HCEC 1CT (cell line): ENCODE measurements around the gene MYRIP.

ENCODE experiments used
- DNase-seq: peaks from one replicate; pipeline ENCODE4 v3.0.0-alpha.2; 2017

Gene MYRIP

GRCh38 chr3:39910135-39910534 is 100.7 kb downstream of the MYRIP start:
- DNase-seq: no peak

DNA sequence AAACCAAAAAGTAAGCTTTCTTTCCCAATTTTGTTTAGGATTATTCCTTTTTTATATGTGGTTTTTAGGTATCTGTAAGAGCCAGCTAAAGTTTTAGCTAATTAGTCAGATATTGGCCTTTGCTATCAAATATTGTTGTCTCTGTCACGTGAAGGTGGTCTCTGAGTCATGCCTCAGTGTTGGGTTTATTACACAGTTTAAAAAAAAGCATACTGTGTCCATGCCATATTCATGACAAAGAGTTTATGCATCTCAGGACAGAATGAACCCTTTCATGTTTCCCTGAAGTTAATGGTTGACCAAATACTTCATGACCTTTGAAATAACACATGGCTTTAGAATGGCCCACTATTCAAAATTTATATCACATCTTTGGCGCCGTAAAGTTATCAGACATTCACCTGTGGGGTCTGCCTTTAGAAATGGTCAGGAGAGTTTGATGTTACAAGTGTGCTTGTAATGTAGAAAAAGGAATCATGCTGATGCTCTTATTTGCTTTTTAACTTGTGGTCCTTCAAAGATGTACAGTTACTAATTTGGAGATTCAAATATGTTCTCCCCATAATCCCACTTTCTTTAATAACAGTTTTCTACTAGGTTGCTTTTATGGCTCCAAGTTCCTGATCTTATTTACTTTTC is 101.5 kb downstream of the MYRIP start:
- no peak for DNase-seq

- no peak for DNase-seq
Measured at GRCh38 chr3:39911465-39912309, 102.3 kb downstream of the MYRIP start.

DNA sequence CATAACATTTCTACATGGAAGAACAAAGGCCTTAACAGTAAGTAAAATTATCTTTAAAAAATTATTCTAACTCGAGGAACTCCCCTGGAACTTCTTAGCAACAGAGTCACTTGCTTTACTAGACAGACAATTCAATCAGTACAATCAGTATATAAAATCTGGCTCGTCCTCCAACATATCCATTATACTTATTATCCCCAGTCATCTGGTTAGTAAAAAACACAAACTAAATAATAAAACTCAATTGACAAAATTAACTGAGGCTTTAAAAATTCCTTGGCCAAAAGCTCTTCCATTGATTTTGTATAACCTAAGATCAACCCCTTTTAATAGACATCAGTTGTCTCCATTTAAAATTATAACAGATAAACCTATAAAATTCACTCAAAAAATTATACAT is 105.6 kb downstream of the MYRIP start:
- no peak for DNase-seq

DNA sequence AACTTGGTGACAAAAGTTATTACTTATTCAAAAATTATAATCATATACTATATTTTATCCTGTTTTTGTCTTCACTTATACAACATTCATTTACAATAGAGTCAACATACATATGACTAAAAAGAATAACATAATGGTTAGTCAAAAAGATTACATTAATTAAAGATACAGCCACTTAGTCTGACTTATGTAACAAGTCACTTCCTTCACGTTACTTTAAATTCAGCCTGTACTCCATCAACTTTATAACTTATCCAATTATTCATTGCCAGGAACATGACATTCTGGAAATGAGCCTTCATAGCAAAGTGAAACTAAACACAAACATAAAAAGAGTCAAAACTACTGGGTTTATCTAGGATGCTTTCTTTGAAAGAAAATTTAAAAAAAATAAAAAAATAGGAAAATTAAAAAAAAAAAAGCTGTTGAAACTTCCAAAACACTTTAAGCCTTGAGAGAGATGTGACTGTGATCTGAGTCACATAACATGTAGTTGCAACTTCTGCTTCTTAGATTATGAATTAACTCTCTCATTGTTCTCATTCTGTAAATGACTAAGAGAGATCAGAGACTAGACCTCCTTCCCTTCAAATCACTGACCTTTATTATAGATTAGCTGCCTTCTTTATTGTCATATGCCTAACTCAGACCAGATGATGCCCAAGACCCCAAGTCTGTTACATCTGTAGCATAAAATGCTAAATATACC is 107.8 kb downstream of the MYRIP start:
- no peak for DNase-seq

GRCh38 chr3:39919281-39919680 is 109.9 kb downstream of the MYRIP start:
- DNase-seq: no peak

DNA sequence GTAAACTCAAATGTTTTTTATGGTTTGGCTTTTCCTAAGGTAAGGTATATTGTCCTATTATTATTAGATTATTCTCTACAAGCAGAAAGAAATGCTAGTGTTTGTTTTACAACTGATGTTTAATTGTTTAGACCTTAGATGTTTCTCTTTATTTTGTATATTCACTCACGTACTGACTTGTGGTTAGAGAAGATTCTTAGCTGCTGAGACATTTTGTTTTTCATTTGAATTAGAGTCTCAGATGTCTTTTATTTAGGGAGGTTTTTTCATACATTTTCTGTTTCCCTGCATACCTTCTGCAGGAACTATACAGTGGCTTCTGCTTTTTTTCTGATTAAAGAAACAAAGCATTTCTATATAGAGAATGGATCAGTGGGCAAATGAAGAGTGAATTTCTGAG is 110.9 kb downstream of the MYRIP start:
- DNase-seq: no peak

- no peak for DNase-seq
Measured at GRCh38 chr3:39927479-39927878, 118.1 kb downstream of the MYRIP start.

- DNase-seq: no peak
Measured at GRCh38 chr3:39933986-39934693, 124.7 kb downstream of the MYRIP start.

GRCh38 chr3:39934696-39935095 is 125.3 kb downstream of the MYRIP start:
- DNase-seq: no peak

DNA sequence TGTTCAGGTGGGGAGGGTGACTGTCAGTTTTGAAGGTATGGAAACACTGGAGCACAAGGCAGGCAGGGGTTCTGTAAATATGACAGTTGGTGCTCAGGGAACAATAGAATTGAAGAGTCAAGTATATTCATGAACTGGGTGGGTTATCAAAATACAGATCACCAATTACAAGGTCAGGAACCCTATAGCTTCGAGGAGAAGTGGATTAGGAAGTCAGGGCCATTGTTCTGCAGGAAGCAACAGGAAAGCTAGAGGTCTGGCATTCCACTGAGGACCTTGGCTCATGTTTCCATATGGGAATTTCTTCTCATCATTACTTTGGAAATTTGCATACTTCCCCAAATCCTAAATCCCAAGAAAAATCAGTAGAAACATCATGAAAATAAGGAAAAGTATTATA is 125.9 kb downstream of the MYRIP start:
- DNase-seq: no peak

- no peak for DNase-seq
Measured at GRCh38 chr3:39936848-39937247, 127.4 kb downstream of the MYRIP start.

- no peak for DNase-seq
Measured at GRCh38 chr3:39937315-39937714, 127.9 kb downstream of the MYRIP start.

DNA sequence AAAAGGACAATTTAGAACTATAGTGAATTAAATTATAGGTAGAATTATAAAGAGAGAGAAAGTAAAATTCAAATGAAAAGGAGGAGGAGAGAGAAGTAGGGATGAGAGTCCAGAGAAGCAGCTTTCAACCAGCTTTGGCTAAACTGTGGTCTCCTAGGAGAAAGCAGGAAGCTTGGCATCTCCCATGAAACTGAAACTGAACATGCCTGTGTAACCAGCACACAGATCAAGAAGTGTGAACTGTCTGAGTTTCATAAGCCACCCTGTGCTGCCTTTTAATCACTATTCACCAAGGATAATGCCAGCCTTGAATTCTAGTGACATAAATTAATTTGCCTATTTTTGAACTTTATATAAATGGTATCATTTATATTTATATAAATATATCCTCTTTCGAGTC is 128.5 kb downstream of the MYRIP start:
- DNase-seq: no peak

DNA sequence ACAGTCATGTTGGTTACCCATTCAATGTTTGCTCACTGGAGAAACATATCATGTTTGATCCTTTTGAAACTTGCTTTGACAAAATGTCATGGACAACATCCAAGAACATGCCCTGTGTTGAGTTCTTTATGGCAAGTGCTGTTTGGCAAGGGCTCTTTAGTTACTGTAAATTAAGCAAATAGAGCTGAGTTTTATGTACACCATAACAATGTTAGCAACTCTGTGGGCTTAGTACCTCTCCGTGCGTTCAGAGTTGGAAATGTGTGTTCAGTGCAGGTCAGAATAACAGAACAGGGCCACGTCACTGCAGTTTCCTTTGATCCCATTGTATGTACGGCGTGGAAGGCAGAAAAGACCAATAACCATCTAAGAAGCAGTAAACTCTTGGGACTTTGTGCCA is 132.5 kb downstream of the MYRIP start:
- no peak for DNase-seq

DNA sequence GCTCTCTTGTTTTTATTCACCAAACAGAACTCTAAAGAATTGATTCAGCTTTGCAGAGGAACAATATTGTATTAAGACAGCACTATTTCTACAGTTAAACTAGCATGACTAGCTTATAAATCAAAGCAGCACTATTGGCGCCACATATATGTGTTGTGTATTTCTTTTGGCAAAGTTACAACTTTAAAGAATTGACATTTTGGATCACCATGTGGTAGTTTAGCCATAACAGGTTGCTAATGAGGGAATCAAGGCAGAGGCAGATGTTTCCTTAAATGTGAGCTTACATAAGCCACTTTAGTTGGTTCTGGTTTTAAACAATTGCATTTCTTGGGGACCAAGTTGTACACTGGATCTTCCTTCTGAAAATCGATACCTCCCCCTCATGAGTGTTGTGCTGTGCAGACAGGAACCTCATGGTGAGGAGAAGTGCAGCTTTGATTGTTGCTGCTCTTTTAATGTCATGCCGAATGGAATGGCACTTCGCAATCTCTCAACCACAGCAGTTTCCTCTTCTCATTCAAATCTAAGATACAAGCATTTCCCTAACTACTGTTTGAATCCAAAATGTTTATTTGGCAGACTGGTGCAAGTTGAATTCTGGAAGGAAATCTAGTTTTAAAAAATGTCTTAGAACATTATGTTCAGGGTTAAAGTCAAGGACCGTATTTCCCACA is 151.2 kb downstream of the MYRIP start:
- DNase-seq: no peak

DNA sequence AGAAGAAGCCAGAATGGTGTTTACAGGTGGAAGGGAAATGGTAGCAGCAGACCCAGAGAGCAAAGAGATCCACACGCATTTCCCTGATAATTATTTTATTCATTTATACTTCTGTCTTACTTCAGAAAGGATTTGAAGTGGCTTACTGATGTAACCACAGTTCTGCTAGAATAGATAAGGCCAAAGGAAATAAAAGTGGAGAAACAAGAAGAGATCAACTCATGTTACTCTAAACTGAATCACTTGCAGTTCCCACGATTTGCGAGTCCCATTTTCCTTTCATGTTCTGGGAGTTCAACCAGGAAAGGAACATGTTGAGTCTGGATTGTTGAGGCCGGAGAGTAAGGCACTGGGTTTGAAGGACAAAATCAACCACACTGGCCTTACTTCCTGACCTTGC is 151.8 kb downstream of the MYRIP start:
- no peak for DNase-seq

DNA sequence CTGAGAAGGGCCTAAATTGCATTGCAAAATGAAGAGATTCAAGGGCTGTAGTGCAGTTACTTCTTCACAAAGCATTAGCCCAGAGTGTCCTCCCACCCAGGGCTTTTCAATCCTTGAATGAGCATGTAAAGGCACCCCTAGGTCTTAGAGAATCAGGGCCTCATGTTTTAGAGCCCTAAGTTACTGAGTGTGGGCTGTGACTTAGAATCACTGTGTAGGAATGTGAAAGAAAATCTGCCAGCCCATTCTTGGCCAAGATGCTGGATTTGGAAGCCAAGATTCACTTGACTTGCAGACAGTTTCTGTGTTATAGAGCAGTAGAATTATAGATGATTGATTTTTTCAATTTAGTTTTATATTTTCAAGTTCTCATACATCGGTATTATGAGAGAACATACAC is 153.2 kb downstream of the MYRIP start:
- no peak for DNase-seq

DNA sequence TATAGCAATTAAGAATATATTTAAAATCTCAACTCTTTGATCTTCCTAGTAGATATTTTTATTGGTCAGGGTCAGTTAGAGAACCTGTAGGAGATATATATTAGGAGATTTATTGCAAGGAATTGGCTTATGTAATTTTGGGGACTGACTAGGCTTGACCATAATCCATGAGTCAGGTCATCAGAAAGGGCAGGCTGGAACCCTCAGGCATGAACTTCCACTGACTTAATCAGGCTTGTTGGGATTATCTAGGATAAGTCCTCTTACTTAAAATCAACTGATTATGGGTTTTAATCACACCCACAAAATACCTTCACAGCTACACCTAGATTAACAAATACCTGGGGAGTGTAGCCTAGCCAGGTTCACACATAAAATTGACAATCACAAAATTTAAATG is 156.1 kb downstream of the MYRIP start:
- no peak for DNase-seq

DNA sequence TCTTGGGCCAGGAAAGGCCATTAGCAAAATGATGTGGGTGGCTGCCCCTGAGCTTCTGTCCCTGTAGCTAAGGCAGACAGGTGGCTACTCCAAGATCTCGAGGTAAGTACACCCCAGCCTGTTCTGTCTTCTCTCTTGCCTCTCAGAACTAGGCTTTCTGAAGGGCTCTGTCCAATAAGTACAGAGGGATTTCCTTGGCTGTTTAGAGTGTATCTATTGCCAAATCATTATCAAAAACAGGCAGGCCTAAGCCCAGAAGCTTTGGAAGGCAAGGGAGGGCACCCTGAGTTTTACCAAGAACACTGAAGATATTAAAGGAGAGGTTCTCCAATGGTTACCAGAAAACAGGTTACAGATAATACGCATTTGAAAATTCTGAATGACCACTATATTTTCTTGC is 156.6 kb downstream of the MYRIP start:
- no peak for DNase-seq

- no peak for DNase-seq
Measured at GRCh38 chr3:39970982-39971381, 161.6 kb downstream of the MYRIP start.

- DNase-seq: no peak
Measured at GRCh38 chr3:39971559-39972031, 162.2 kb downstream of the MYRIP start.

DNA sequence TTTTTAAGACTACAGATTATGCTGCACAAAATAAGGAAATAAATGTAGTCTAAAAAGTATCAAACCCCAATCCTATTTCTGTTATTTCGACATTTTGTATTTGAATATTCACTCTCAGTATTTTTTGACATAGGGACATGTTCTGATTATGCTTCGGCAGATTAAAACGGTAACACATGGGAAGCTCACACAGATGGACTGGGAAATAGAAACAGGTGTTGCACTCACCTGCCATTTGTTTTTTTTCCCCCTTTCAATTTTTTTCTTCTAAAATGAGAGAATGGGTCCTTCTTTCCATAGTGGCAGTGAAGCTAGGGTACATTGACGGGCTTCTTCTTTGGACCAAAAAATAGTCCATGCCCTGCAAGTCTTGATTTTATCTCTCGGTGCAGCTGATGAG is 163.1 kb downstream of the MYRIP start:
- DNase-seq: no peak
